Fibroblast of pulmonary artery (primary cell): ENCODE results near the gene TRIM44.
"Not testable (repeated sequence)": the region's sequence is repeated elsewhere in the genome, so short reads cannot be mapped to it uniquely, and the experiment has no call there.

Experiments used
- DNase-seq: peaks from one replicate; pipeline ENCODE4 v3.0.0-alpha.2; 2010; ENCODE audit warnings: low read depth
- H3K4me3 ChIP-seq: replicated peaks from 2 replicates; pipeline ENCODE4 v1.5.1; 2011; ENCODE audit warnings: low read depth, mild to moderate bottlenecking, control low read depth, low read length, moderate library complexity
- TF ChIP-seq, protein P1 (sequence below): IDR thresholded peaks from 2 replicates; pipeline ENCODE4 v1.5.1; 2011; ENCODE audit warnings: mild to moderate bottlenecking, control low read depth, low read length, inconsistent platforms; ENCODE audit errors: missing control alignments

Gene TRIM44

GRCh38 chr11:35712533-35712932 is 50.0 kb downstream of the TRIM44 start:
- DNase-seq, result no peak
- TF ChIP-seq, protein P1, sequence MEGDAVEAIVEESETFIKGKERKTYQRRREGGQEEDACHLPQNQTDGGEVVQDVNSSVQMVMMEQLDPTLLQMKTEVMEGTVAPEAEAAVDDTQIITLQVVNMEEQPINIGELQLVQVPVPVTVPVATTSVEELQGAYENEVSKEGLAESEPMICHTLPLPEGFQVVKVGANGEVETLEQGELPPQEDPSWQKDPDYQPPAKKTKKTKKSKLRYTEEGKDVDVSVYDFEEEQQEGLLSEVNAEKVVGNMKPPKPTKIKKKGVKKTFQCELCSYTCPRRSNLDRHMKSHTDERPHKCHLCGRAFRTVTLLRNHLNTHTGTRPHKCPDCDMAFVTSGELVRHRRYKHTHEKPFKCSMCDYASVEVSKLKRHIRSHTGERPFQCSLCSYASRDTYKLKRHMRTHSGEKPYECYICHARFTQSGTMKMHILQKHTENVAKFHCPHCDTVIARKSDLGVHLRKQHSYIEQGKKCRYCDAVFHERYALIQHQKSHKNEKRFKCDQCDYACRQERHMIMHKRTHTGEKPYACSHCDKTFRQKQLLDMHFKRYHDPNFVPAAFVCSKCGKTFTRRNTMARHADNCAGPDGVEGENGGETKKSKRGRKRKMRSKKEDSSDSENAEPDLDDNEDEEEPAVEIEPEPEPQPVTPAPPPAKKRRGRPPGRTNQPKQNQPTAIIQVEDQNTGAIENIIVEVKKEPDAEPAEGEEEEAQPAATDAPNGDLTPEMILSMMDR, result no peak
- H3K4me3 ChIP-seq, result no peak overlapping the region

DNA sequence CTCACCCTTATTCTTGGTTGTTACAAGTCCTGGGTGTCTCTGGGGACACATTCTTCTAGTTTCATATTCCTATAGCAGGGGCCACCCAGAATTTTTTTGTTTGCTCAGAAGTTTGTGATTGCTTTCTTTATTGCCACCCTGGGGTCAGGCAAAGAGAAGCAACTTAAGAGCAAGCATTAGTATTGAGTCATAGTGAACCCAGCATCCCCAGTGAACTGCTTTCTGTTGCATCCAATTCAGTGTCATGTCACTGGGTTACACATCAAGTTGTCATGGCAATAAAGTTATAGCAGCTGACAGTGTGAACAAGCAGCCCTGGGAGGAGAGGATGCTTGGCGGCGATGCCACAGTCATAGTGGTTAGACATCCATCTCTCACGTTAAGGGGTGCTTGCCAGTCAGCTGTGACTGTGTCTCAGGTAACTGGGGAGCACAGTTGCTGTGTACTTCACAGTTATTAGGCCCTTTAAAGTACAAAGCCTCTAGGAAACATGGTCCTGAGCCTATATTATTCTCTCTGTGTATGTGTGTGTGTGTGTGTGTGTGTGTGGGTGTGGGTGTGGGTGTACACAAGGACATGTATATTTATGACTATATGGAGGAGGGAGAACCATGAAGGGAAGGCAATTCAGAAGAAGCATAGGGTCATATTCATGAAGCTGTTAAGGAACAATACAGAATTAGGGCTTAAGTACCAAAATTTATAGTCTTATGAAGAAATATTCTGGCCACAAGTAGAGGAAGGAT is 52.5 kb downstream of the TRIM44 start:
- TF ChIP-seq, protein P1, result no peak
- no peak overlapping the region for H3K4me3 ChIP-seq
- peak; percentile 26 for DNase-seq

DNA sequence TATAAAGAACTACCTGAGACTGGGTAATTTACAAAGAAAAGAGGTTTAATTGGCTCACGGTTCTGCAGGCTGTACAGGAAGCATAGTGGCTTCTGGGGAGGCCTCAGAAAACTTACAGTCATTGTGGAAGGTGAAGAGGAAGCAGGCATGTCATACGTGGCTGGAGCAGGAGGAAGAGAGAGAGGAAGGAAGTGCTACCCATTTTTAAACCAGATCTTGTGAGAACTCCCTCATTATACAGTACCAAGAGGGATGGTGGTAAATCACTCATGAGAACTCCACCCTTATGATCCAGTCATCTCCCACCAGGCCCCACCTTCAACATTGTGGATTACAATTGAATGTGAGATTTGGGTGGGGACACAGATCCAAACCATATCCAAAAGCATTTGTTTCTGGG is 53.1 kb downstream of the TRIM44 start:
- DNase-seq, H3K4me3 ChIP-seq: not testable (repeated sequence)

GRCh38 chr11:35717043-35717442 is 54.5 kb downstream of the TRIM44 start:
- TF ChIP-seq, protein P1, result peak; percentile 14
- no peak for DNase-seq

GRCh38 chr11:35717520-35717919 is 54.9 kb downstream of the TRIM44 start:
- TF ChIP-seq, protein P1, result no peak
- no peak overlapping the region for H3K4me3 ChIP-seq
- DNase-seq, result no peak

More at GRCh38 chr11:35717043-35717442, 54.5 kb downstream of the TRIM44 start:
- H3K4me3 ChIP-seq, result no peak overlapping the region

- DNase-seq, result peak; percentile 20
- no peak overlapping the region for H3K4me3 ChIP-seq
- TF ChIP-seq, protein P1, result no peak
Measured at GRCh38 chr11:35721651-35722282, 59.2 kb downstream of the TRIM44 start.

DNA sequence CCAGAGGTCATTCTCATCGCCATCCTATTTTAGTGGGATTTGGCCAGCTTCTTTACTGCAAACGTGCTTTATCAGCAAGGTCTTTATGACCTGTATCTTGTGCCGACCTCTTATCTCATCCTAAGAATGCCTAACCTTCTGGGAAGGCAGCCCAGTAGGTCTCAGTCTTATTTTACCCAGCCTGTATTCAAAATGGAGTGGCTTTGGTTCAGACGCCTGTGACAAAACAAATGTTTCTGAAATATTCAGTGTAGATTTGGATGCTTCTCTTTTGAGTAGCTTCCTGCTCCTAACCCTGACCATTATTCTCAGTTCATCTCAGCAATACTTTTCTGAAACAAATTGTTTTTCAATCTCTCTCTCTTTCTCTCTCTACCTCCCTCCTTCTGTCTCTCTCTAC is 60.1 kb downstream of the TRIM44 start:
- DNase-seq, result no peak
- TF ChIP-seq, protein P1, result no peak
- H3K4me3 ChIP-seq, result no peak overlapping the region
